HG02981 (cell line): Measurements from ENCODE around the gene PDRG1.
"Not testable (repeated sequence)": the region's sequence is repeated elsewhere in the genome, so short reads cannot be mapped to it uniquely, and the experiment has no call there.

Experiments
- ATAC-seq: cut with Tn5 transposase; IDR thresholded peaks from one replicate; pipeline ENCODE4 v1.9.1; 2021; ENCODE audit warnings: mild to moderate bottlenecking, moderate library complexity; ENCODE audit not compliant: unreplicated experiment

The PDRG1 gene

DNA sequence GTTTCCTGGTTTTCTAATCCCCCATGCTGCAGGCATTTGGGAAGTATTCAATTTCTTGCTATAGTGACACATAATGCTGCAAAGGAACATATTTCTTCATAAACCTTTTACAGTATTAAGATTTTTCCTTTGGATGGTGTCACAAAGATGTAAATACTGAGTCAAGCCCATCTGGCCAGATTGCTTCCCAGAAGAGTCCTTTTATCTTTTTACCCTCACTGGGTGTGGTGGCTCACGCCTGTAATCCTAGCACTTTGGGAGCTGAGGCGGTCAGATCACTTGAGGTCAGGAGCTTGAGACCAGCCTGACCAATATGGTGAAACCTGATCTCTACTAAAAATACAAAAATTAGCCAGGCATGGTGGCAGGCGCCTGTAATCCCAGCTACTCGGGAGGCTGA lies 22.2 kb downstream of the PDRG1 start:
- ATAC-seq, result not testable (repeated sequence)

DNA sequence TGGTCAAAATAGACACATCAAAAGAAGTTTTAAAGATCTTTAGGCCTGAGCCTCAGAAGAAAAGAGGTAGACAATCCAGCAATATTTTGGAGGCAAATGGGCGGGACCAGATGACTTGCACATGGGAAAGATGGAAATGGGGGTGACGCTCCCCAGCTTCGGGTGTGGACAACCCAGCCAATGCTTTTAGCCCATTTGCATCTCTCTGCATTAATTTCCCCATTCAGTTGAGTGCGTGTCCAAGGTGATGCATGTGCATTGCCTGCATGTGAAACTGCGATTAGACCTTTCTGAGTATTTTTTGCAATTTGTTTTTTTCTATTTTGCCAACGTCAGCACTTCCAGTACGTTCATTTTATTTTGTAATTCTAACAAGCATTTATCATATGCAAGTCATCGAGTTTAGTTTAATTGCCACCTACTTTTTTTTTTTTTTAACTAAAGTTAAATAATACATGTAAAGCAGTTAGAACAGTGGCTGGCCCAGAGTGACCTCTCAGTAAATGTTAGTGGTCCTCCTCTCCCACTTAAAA lies 24.2 kb downstream of the PDRG1 start:
- ATAC-seq, result no peak

GRCh38 chr20:31926493-31926892 lies 25.4 kb downstream of the PDRG1 start:
- ATAC-seq, result no peak

DNA sequence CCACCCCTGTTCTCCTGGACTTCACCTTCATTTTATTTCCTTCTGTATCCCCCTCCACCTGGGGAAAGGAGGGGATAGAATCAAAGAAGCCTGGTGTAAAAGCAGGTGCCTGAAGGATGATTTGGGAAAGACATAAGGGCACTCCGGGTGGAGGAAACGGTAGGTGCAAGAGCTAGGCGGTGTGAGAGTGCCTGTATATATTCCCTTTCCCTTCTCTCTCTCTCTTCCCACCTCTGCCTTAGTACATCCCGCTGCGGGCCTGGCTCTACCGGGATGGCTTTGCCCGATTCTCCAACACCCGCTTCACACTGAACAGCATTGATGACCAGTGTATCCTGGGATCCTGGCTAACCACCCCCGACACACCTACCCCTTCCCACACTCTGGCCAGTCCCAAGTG lies 26.2 kb downstream of the PDRG1 start:
- no peak for ATAC-seq

DNA sequence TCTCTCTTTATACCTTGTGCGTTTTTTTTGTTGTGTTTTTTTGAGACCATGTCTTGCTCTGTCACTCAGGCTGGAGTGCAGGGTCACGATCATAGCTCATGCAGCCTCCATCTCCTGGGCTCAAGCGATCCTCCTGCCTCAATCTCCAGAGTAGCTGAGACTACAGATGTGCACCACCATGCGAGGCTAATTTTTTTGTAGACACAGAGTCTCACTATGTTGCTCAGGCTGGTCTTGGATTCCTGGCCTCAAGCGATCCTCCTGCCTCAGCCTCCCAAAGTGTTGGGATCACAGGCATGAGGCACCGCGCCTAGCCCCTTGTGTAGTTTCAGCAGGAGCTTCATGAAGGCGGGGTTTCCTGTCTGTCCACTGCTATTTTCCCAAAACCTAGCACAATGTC lies 27.3 kb downstream of the PDRG1 start:
- no peak for ATAC-seq

GRCh38 chr20:31923388-31924331 lies 28.2 kb downstream of the PDRG1 start:
- ATAC-seq, result peak; percentile 68

- no peak for ATAC-seq
Measured at GRCh38 chr20:31922588-31922987, 29.3 kb downstream of the PDRG1 start.

DNA sequence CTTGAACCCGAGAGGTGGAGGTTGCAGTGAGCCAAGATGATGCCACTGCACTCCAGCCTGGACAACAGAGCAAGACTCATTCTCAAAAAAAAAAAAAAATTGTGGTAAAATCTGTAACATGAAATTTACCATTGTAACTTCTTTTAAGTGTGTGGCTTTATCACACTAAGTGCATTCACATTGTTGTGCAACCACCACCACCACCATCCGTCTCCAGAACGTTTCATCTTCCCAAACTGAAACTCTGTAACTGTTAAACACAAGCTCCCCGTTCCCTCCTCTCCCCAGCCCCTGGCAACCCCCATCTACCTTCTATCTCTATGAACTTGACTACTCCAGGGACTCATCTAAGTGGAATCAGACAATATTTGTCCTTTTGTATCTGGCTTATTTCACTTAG lies 29.7 kb downstream of the PDRG1 start:
- ATAC-seq, result no peak

DNA sequence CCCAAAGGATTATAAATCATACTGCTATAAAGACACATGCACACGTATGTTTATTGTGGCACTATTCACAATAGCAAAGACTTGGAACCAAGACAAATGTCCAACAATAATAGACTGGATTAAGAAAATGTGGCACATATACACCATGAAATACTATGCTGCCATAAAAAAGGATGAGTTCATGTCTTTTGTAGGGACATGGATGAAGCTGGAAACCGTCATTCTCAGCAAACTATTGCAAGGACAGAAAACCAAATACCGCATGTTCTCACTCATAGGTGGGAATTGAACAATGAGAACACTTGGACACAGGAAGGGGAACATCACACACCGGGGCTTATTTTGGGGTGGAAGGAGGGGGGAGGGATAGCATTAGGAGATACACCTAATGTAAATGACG lies 30.4 kb downstream of the PDRG1 start:
- ATAC-seq, result not testable (repeated sequence)

- ATAC-seq, result no peak
Measured at GRCh38 chr20:31920275-31920855, 31.5 kb downstream of the PDRG1 start.

DNA sequence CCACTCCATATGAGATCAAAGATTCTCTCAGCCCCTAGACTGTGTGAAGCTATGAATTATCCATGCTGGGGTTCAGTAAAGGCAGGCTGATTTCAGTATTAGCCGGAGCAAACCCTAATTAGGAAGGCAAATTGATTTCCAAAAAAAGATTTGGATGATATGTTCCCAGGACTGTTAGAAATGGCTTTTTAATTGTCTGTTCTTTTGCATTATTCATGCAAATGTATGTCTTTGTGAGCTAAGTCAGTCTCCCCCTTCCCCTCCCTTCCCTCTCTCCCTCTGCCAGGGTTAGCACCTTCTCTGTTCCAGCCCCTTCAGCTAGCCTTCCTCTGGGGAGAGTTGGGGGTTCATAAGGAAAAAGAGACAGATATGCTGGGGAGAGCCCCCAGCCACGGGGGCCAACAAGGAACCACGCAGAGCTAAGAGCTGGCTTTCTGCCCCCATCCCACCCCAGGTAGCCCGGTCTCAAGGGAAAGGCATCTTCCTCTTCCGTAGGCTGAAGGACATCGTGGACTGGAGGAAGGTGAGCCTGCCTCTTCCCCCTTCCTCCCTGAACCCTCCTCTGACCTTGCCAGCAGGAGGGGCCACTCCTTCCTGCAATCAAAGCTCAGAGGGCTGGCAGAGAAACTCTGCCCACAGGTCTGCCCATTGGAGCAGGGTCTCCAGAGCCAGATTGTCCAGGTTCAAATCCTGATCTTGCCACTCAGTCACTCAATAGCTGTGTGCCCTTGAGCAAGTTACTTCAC lies 32.3 kb downstream of the PDRG1 start:
- no peak for ATAC-seq

GRCh38 chr20:31918466-31919105 lies 33.3 kb downstream of the PDRG1 start:
- ATAC-seq, result no peak

DNA sequence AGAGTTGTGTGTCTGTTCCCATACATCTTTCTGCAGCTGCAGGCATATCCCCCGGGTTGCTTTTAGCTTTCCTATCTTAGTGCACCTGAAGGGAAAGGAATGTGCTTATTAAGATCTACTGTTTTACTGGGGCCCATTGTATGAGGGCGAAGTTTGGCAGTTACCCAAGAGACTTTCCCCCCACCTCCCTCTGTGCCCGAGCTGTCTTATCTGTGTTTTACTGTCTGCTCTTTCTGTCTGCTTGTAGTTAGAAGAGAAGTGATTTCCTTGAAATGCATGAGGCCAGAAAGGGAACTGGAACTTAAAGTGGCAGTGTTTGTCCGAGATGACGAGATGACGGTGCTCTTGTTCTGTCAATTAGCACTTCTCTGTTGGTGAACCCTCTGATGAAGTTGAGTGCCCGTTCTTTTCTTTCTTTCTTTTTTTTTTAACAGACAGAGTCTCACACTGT lies 33.9 kb downstream of the PDRG1 start:
- ATAC-seq, result not testable (repeated sequence)

GRCh38 chr20:31916708-31917107 lies 35.1 kb downstream of the PDRG1 start:
- no peak for ATAC-seq

DNA sequence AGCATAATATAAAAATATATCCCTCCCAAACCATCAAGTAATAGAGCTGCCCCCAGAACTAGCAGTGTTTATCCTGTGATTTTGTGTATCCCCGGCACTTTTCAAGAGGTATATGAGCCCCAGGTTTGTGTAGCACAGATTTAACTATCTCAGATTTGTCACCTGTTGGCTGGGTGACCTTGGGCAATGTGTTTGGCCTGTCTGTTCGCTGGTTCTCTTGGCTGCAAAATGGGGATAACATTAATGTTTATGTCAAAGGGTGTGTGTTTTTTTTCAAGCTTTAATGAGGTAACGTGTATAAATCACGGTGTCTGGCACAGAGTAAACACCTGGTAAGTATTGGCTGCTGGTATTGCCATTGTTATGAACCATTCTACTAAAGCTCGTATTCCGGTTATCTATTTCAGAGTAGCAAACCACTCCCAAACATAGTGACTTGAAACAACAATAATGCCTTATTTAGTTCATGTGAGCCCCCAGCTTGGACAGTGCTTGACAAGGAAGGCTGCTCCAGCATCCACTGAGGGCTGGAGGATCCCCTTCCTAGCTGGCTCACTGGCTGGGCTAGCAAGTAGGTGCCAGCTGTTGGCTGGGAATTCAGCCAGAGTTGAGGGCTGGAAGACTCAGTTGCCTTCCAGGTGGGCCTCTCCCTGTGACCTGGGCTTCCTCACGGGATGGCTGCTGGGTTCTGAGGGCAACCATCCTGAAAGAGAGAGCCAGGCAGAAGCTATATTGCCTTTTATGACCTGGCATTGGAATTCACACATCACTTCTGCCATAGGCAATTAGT lies 36.2 kb downstream of the PDRG1 start:
- ATAC-seq, result no peak

- ATAC-seq, result no peak
Measured at GRCh38 chr20:31914170-31914569, 37.7 kb downstream of the PDRG1 start.

DNA sequence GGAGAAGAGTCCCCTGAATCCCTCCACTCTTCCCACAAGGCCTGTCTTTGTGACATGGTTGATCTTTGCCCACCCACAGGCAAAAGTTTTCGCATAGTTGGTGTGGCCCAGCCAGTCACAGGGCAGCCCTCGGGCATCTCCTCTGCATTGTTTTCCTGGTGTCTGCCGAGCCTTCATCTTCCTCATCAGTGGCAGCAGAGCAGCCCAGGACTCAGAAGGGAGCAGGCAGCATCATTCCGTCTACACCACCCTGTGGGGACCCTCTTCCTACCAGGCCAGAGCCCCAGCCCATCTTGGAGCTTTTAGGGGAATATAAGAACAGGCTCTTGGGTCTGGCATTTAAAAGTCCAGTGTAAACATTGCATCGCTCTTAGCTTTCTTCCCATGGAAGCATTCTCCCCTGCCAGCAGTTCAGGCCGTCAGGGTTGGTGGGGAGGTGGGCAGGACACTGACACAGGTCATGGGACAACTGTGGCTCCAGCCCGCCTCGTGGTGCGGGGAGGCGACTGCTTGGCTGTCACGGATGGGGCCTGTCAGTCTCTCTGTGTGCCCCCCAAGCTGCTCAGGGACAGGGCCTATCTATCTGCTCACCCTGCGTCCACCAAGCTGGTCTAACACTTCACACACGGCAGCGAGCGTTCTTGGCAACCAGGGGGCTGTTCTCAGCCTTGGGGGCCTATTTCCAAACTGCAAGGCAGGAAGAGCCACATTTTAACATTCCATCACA lies 38.3 kb downstream of the PDRG1 start:
- no peak for ATAC-seq

DNA sequence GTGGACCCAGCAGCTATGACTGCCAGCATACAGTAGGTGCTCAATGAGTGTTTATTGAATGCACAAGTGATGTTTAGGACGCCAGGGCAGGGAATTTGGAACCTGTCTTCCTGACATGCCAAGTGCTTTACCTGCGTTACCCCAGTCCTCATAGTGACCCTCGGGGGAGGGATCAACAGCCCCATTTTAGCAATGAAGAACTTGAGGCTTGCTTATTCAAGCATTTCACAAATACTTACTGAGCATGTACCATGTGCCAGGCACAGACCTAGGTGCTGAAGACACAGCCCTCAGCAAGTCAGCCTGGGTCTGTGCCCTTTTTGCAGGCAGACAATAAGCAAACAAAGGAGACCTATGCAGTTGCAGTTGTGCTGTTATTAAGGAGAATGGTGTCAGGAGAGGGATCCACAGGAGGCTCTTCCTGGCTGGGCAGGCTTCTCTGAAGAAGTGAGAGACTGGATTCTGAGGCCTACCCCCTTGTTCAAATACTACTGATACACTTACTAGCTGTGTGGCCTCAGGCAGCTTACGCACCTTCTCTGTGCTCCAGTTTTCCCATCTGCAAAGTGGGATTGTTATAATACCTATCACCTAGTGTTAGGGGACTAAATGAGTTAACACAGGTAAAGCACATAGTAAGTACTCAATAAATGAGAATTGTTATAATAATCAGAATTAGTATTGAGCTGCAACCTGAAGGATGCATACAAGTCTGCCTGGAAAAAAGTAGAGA lies 41.6 kb downstream of the PDRG1 start:
- no peak for ATAC-seq
